DMS153 treated with DMSO at 0.1 percent for 48 hours (cell line): ENCODE data around the gene ZNF532.
"Not testable (repeated sequence)": the region's sequence is repeated elsewhere in the genome, so short reads cannot be mapped to it uniquely, and the experiment has no call there.

Experiments
- DNase-seq: peaks from one replicate; lab custom pipeline; 2025; ENCODE audit not compliant: unreplicated experiment; lab: John Stamatoyannopoulos, UW

ZNF532 gene

GRCh38 chr18:58898010-58898799 lies 33.5 kb downstream of the ZNF532 start:
- no peak for DNase-seq

GRCh38 chr18:58900015-58900649 lies 35.5 kb downstream of the ZNF532 start:
- DNase-seq: no peak

- no peak for DNase-seq
Measured at GRCh38 chr18:58901143-58901542, 36.5 kb downstream of the ZNF532 start.

GRCh38 chr18:58901783-58902182 lies 37.1 kb downstream of the ZNF532 start:
- DNase-seq: no peak

- no peak for DNase-seq
Measured at GRCh38 chr18:58902961-58903360, 38.3 kb downstream of the ZNF532 start.

GRCh38 chr18:58903533-58903932 lies 38.9 kb downstream of the ZNF532 start:
- DNase-seq: no peak

GRCh38 chr18:58905777-58906428 lies 41.2 kb downstream of the ZNF532 start:
- no peak for DNase-seq

- DNase-seq: no peak
Measured at GRCh38 chr18:58908006-58908405, 43.3 kb downstream of the ZNF532 start.

GRCh38 chr18:58909521-58909920 lies 44.8 kb downstream of the ZNF532 start:
- DNase-seq: no peak

- DNase-seq: no peak
Measured at GRCh38 chr18:58911241-58911640, 46.6 kb downstream of the ZNF532 start.

GRCh38 chr18:58911766-58912165 lies 47.1 kb downstream of the ZNF532 start:
- no peak for DNase-seq

- no peak for DNase-seq
Measured at GRCh38 chr18:58915006-58915799, 50.5 kb downstream of the ZNF532 start.

- no peak for DNase-seq
Measured at GRCh38 chr18:58915995-58916394, 51.3 kb downstream of the ZNF532 start.

- not testable (repeated sequence) for DNase-seq
Measured at GRCh38 chr18:58919934-58920333, 55.3 kb downstream of the ZNF532 start.

- DNase-seq: no peak
Measured at GRCh38 chr18:58922995-58923394, 58.3 kb downstream of the ZNF532 start.

GRCh38 chr18:58924473-58924872 lies 59.8 kb downstream of the ZNF532 start:
- no peak for DNase-seq

GRCh38 chr18:58927659-58928058 lies 63.0 kb downstream of the ZNF532 start:
- DNase-seq: no peak

GRCh38 chr18:58928386-58928785 lies 63.7 kb downstream of the ZNF532 start:
- DNase-seq: no peak

- DNase-seq: no peak
Measured at GRCh38 chr18:58929206-58929605, 64.5 kb downstream of the ZNF532 start.

GRCh38 chr18:58934356-58934755 lies 69.7 kb downstream of the ZNF532 start:
- no peak for DNase-seq

GRCh38 chr18:58934933-58935577 lies 70.4 kb downstream of the ZNF532 start:
- no peak for DNase-seq
